Measurements from ENCODE around the gene CCBE1.
"Not testable (repeated sequence)": the region's sequence is repeated elsewhere in the genome, so short reads cannot be mapped to it uniquely, and the experiment has no call there.

Gene CCBE1

GRCh38 chr18:59697236-59697932 lies at the start of gene CCBE1:
TSS of gene CCBE1 (minus strand) at chr18:59697423.
- DNase-seq (ENCODE audit: low read depth): peak; percentile 54

- DNase-seq (ENCODE audit: low read depth): peak; percentile 95
Measured at GRCh38 chr18:59744271-59744721, 47.1 kb upstream of the CCBE1 start.

GRCh38 chr18:59743566-59743965 lies 46.3 kb upstream of the CCBE1 start:
- peak; percentile 87 for DNase-seq (ENCODE audit: low read depth)

GRCh38 chr18:59742325-59743111 lies 45.3 kb upstream of the CCBE1 start:
- DNase-seq (ENCODE audit: low read depth): peak; percentile 82

GRCh38 chr18:59740141-59740540 lies 42.9 kb upstream of the CCBE1 start:
- DNase-seq (ENCODE audit: low read depth): no peak

- no peak for DNase-seq (ENCODE audit: low read depth)
Measured at GRCh38 chr18:59737776-59738300, 40.6 kb upstream of the CCBE1 start.

GRCh38 chr18:59737335-59737734 lies 40.1 kb upstream of the CCBE1 start:
- not testable (repeated sequence) for DNase-seq (ENCODE audit: low read depth)

GRCh38 chr18:59736061-59736460 lies 38.8 kb upstream of the CCBE1 start:
- DNase-seq (ENCODE audit: low read depth): no peak

- DNase-seq (ENCODE audit: low read depth): no peak
Measured at GRCh38 chr18:59735269-59735860, 38.1 kb upstream of the CCBE1 start.

- no peak for DNase-seq (ENCODE audit: low read depth)
Measured at GRCh38 chr18:59733421-59733820, 36.2 kb upstream of the CCBE1 start.

- no peak for DNase-seq (ENCODE audit: low read depth)
Measured at GRCh38 chr18:59730896-59731295, 33.7 kb upstream of the CCBE1 start.

GRCh38 chr18:59729781-59730180 lies 32.6 kb upstream of the CCBE1 start:
- no peak for DNase-seq (ENCODE audit: low read depth)

- DNase-seq (ENCODE audit: low read depth): no peak
Measured at GRCh38 chr18:59728816-59729215, 31.6 kb upstream of the CCBE1 start.

GRCh38 chr18:59725142-59725541 lies 27.9 kb upstream of the CCBE1 start:
- peak; percentile 49 for DNase-seq (ENCODE audit: low read depth)

- DNase-seq (ENCODE audit: low read depth): no peak
Measured at GRCh38 chr18:59724103-59724502, 26.9 kb upstream of the CCBE1 start.

GRCh38 chr18:59721931-59722330 lies 24.7 kb upstream of the CCBE1 start:
- no peak for DNase-seq (ENCODE audit: low read depth)

- no peak for DNase-seq (ENCODE audit: low read depth)
Measured at GRCh38 chr18:59721211-59721610, 24.0 kb upstream of the CCBE1 start.

GRCh38 chr18:59719544-59720181 lies 22.4 kb upstream of the CCBE1 start:
- peak; percentile 61 for DNase-seq (ENCODE audit: low read depth)

- peak; percentile 58 for DNase-seq (ENCODE audit: low read depth)
Measured at GRCh38 chr18:59718464-59719157, 21.4 kb upstream of the CCBE1 start.

GRCh38 chr18:59718108-59718463 lies 20.9 kb upstream of the CCBE1 start:
- DNase-seq (ENCODE audit: low read depth): peak; percentile 86

GRCh38 chr18:59717291-59717690 lies 20.1 kb upstream of the CCBE1 start:
- DNase-seq (ENCODE audit: low read depth): no peak

GRCh38 chr18:59715966-59716369 lies 18.7 kb upstream of the CCBE1 start:
- DNase-seq (ENCODE audit: low read depth): peak; percentile 96
